H1 (cell line): Measurements from ENCODE around the gene AOC1. TPM values are rescaled to one million over a fixed set of nuclear protein-coding genes. Genes with fewer than 3 reads are reported as not detected.

ENCODE experiments used
- BCL11A ChIP-seq, 2 experiments: IDR thresholded peaks; one replicate each; pipeline ENCODE4 v1.6.1; 2011; ENCODE audit warnings: low read depth in 2 of 2, low read length in 2 of 2, mild to moderate bottlenecking in 2 of 2
- CTCF ChIP-seq, 3 experiments: IDR thresholded peaks; 1 replicate in 2 of 3; 2 replicates in 1 of 3; pipeline versions ENCODE4 v1.5.1 to v1.6.1; 2011; ENCODE audit warnings: low read length in 3 of 3, mild to moderate bottlenecking in 3 of 3, inconsistent platforms in 2 of 3, low read depth in 1 of 3, moderate library complexity in 1 of 3; ENCODE audit not compliant: insufficient read depth in 1 of 3; ENCODE audit errors: control extremely low read depth in 1 of 3
- EZH2 ChIP-seq: fragments of 200-600 bp; sonication (generic); IDR thresholded peaks from 2 replicates; pipeline ENCODE4 v1.7.1; 2012; ENCODE audit warnings: low read depth, mild to moderate bottlenecking, moderate library complexity, low read length, inconsistent platforms; ENCODE audit not compliant: severe bottlenecking
- RFX5 ChIP-seq: IDR thresholded peaks from 2 replicates; pipeline ENCODE4 v1.6.1; 2011; ENCODE audit warnings: low read depth, low read length, improper control_type of control experiment, borderline replicate concordance
- SP1 ChIP-seq: IDR thresholded peaks from 2 replicates; pipeline ENCODE4 v1.6.1; 2011; ENCODE audit warnings: low read depth, low read length
- polyA plus RNA-seq, 7 experiments: library from polyadenylated mRNA; depleted of rRNA in 3 of 7; stranded (reverse) in 5 of 7; unstranded in 2 of 7; fragments of >200 nt in 5 of 7; fragments of 200-250 nt in 2 of 7; gene quantifications; 1 replicate in 5 of 7; 2 replicates in 1 of 7; 4 replicates in 1 of 7; pipeline versions ENCODE4 v1.2.1 to v1.2.3, GENCODE V29; 2011 to 2013; ENCODE audit warnings: missing spikeins in 2 of 7, mixed read lengths in 2 of 7
- total RNA-seq: library from RNA; stranded (reverse); fragmentation: NEBNext Ultra II Directional; extraction: Animal tissue kit (Norgen Biotek cat#: 25700); gene quantifications from 2 replicates; pipeline ENCODE4 v1.2.1, GENCODE V29; 2021

The AOC1 gene
- total and polyA plus RNA-seq, 2 of the 8 experiments (the other 6 are each of a cell fraction or from before 2014, with no cell fraction given) = 0.15 to 0.17 TPM

DNA sequence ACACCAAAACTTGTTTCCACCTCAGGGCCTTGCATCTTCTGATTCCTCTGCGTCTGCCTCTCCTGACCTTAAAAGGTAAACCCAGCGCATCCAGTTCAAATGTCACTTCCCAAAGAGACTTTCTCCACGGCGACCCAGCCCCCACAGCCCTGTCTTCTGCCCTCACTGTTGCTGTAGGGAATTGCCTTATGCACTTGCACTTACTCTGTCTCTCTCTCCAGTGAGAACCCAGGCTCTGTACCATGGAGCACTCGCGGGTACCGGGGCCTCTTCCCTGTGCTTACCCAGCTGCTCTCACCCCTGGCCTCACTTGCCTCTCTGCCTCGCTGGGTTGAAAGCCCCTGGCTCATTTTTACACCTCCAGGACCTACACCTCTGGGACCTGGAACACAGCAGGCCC, 48.4 kb downstream of the AOC1 start (continued):
- TF ChIP-seq EZH2 (no peak), CTCF (IDR thresholded peaks at IDR 0.05; ENCODE audit: control extremely low read depth in 1 of 3, insufficient read depth in 1 of 3, low read depth in 1 of 3, low read length in 3 of 3) (no peak), SP1 (no peak), RFX5 (no peak), BCL11A (IDR thresholded peaks at IDR 0.05; ENCODE audit: low read depth in 2 of 2, low read length in 2 of 2) (no peak)
